Posterior vena cava (tissue), 2 donors: ENCODE data around the gene MILR1. TPM values are rescaled to one million over a fixed set of nuclear protein-coding genes. Genes with fewer than 3 reads are reported as not detected.
"Not testable (repeated sequence)": the region's sequence is repeated elsewhere in the genome, so short reads cannot be mapped to it uniquely, and the experiment has no call there.

Experiments
- DNase-seq: peaks from one replicate; pipeline ENCODE4 v3.0.0-alpha.2; 2020; ENCODE audit warnings: low spot score
- intact Hi-C, 2 donors: fragments of 100-400 bp; cut with DNase I; formaldehyde crosslinking; loops; one replicate each; pipeline versions ENCODE4 v1.14.1 to v1.14.2; 2022 to 2023
- long read RNA-seq, 2 donors: library from polyadenylated mRNA; unstranded; transcript quantifications; one replicate each; pipeline ENCODE4 v2.0.0, GENCODE V29; 2020 to 2021
- total RNA-seq, 2 donors: library from RNA; stranded (reverse); fragmentation: NEBNext Ultra II Directional; extraction: Animal tissue kit (Norgen Biotek cat#: 25700); gene quantifications; one replicate each; pipeline ENCODE4 v1.2.1, GENCODE V29; 2021
- donor health status: DM: yes; HTN: yes; CAD: no.
- donor health status: DM: yes; HTN: yes; CAD: no.

Gene MILR1, protein sequence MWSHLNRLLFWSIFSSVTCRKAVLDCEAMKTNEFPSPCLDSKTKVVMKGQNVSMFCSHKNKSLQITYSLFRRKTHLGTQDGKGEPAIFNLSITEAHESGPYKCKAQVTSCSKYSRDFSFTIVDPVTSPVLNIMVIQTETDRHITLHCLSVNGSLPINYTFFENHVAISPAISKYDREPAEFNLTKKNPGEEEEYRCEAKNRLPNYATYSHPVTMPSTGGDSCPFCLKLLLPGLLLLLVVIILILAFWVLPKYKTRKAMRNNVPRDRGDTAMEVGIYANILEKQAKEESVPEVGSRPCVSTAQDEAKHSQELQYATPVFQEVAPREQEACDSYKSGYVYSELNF
- 10 to 100 TPM in 1 of 2 donors, 1 to 10 TPM in 1; 9.4 to 18.9 TPM for total RNA-seq
- long read RNA-seq, donor 1, partial matches to known transcripts, result 1 of 4 reads
- long read RNA-seq, donor 1, other reads (novel, unspliced or antisense), result 1 of 4 reads
- long read RNA-seq, donor 2, partial matches to known transcripts, result 0 of 6 reads
- long read RNA-seq, donor 2, other reads (novel, unspliced or antisense), result 2 of 6 reads

DNA sequence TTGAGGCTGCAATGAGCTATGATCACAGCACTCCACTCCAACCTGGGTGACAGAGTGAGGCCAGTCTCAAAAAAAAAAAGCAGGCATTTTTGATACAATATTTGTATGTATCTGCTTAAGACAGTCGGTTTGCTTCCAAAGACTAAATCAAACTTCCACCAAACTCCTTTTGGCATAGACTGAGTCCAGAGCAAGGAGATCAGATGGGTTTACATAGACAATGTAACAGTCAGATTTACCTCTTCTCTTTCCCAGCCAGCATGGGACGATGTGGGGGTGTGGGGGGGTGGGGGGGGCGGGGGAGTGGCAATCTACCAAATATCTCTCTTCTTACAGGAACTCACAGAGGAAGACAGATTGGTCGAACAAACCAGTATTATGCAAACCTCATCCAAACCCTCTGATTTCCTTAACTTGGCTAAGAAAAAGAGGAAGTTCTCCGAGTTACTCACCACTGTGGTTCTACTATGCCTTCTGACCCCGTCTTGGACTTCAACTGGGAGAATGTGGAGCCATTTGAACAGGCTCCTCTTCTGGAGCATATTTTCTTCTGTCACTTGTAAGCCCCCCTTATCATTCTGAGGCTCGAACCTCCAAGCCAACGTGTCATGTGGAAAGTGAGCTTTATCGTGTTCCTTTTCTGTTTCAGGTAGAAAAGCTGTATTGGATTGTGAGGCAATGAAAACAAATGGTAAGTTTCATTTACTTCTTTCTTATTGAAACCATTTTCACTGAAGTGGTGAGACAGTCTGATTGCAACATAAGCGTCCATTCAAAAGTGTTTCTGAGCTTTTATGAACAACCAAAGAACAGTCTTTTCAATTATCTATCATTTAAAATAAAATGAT lies at the start of gene MILR1:
MILR1 (plus strand) TSS at position 451 of the 848 bp plus-strand sequence; CDS start at position 505, 54 bp downstream.
- no peak for DNase-seq
- intact Hi-C loops, result no loop called here

DNA sequence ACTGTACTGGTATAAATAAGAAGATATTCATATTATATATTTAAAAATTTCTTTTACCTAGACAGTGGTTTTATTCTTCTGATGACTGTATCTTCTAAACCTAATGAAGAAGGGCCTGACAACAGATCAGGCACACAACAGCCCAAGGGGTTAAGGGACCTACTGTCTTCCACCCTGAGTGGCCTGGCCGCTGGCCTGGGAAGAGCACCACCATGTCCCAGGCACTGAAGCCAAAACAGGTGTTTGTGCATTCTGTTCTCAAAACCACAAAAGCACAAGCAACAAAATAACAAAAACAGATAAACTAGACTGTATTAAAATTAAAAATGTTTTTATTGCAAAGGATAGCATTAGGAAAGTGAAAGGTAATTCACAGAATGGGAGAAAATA lies 49.2 kb upstream of the MILR1 start:
- DNase-seq, result no peak
- intact Hi-C loops, result no loop called here

DNA sequence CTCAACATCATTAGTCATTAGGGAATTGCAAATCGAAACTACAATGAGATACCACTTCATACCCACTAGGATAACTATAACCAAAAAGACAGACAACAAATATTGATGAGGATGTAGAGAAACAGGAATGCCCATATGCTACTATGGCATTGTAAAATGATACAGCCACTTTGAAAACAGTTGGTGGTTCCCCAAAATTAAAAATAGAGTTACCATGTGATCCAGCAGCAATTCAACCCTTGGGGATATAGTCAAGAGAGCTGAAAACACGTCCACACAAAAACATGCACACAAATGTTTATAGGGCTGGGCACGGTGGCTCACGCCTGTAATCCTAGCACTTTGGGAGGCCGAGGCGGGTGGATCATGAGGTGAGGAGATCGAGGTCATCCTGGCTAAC lies 48.3 kb upstream of the MILR1 start:
- DNase-seq, result no peak
- intact Hi-C loops, result no loop called here

DNA sequence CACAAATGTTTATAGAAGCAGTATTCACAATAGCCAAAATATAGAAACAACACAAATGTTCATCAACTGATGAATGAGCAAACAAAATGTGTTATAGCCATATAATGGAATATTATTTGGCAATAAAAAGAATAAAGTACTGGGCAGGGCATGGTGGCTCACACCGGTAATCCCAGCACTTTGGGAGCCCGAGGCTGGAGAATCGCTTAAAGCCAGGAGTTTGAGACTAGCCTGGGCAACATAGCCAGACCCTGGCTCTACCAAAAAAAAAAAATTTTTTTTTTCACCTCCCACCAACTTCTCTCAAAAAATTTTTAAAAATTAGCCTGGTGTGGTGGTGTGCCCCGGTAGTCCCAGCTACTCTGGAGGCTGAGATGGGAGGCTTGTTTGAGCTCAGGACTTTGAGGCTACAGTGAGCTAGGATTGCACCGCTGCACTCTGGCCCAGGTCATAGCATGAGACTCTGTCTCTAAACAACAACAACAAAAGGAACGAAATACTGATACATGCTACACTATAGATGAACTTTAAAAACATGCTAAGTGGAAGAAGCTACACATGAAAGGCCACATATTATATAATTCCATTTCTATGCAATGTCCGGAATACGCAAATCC lies 47.6 kb upstream of the MILR1 start:
- no peak for DNase-seq
- intact Hi-C loops, result no loop called here

DNA sequence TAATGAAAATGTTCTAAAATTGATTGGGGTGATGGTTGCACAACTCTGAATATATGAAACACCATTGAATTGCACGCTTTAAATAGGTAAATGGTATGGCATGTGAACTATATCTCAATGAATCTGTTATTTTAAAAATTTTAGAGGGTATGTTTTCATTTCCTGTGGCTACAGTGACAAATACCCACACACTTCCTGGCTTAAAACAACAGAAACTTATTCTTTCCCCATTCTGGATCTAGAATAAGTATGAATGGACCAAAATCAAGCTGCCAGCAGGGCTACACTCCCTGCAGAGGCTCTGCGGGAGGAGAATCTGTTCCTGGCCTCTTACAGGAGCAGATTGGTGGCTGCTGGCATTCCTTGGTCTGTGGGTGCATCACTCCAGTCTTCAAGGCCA lies 47.0 kb upstream of the MILR1 start:
- intact Hi-C loops, result no loop called here
- DNase-seq, result no peak

DNA sequence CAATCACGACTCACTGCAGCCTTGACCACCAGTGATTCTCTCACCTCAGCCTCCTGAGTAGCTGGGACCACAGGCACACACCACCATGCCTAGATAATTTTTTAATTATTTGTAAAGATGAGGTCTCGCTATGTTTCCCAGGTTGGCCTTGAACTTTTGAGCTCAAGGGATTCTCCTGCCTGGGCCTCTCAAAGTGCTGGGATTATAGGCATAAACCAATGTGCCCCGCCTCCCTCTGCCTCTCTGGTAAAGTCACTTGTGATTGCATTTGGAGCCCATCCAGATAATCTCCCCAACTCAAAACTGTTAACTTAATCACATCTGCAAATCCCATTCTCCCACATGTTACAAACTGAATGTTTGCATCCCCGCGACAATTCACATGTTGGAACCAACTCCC lies 46.4 kb upstream of the MILR1 start:
- DNase-seq, result no peak
- intact Hi-C loops, result no loop called here

DNA sequence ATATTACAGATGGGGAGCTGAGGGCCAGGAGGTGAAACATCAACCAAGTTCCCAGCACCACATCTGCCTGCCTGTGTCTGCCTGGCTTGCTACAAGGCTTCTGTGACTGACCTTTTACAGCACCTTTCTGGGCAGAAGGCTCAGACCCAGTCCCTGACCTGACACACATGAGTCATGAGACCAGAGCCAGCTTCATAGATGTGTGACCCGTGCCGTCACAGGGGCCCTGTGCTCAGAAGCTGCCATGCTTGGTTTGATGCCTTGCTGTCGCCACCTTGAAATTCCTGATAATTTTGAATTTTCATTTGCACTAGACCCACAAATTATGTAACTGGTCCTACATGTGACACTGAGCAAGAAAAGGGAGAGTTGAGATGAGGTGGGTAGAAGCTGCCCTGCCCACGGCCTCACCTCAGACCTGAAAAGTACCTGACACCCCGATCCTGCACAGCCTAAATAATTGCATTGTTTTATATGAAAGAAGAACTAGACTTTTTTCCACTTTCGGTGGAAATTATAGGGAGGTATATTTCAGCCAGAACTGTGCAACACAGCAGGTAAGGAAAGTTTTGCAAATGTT lies 44.9 kb upstream of the MILR1 start:
- peak; percentile 29 for DNase-seq
- intact Hi-C loops, result no loop called here

DNA sequence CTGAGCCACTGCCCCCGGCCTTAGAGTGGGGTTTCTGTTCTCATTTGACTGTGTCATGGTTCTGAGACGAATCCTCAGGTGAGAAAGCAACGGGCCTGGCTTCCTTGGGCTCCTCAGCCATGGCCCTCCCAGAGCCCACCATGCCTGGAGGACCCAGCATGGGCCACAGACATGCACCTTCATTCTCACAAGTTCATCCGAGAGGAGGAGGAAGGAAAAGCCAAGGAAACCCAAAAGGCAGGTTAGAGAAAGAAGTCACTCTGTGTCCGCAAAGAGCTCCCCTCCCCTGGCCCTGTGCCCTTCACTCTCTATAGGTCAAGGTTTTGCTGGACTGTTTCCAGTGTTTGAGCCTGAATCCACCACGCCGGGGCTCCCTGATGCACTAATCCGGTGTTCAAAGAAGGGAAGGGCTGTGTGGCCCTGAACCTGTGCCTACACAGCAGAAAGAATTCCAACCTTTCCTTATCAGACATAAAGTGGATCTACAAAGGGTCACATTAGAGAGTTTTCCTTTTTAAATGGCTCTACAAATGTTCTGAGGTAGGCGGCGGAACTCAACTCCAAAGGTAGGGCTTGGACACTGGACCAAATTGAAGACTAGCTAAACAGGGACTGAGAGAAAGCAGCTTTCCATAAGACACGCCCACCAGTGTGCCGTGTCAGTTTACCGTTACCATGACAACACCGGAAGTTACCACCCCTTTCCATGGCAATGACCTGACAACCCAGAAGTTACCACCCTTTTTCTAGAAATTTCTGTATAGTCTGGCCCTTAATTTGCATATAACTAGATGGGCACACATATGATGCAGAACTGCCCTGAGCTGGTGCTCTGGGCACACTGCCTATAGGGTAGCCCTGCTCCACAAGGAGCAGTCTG lies 42.4 kb upstream of the MILR1 start:
- intact Hi-C loops, result no loop called here
- peak; percentile 61 for DNase-seq

DNA sequence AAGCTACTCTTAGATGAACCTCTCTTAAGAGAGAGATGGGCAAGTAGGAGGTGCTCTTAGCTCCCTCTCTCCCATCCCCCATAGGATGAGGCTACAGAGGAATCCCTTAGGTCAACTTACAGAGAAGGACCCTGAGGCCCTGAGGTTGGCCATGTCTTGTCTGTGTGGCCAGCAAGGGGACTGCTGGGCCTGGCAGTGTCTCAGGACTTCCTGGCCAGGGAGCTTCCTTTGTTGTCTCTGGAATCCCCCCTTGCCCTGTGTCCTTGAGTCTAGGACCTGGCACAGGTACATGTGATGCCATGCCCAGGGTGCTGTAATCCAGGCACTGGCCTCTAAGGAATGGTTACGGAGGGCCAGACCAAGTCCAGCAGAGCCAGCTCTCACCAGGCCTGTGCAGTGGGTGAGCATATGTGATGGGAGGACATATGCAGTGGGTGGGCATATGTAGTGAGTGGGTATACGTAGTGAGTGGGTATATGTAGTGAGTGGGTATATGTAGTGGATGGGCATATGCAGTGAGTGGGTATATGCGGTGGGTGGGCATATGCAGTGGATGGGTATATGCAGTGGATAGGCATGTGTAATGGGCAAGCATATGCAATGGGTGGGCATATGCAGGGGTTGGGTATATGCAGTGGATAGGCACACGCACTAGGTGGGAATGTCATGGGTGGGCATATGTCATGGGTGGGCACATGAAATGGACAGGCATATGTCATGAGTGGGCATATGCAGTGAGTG lies 38.0 kb upstream of the MILR1 start:
- intact Hi-C loops, result loop anchor here (5.0 to 10.0 kb wide), 2 partner anchors 74 to 89 kb away; no protein-coding TSS in a partner anchor
- DNase-seq, result no peak

DNA sequence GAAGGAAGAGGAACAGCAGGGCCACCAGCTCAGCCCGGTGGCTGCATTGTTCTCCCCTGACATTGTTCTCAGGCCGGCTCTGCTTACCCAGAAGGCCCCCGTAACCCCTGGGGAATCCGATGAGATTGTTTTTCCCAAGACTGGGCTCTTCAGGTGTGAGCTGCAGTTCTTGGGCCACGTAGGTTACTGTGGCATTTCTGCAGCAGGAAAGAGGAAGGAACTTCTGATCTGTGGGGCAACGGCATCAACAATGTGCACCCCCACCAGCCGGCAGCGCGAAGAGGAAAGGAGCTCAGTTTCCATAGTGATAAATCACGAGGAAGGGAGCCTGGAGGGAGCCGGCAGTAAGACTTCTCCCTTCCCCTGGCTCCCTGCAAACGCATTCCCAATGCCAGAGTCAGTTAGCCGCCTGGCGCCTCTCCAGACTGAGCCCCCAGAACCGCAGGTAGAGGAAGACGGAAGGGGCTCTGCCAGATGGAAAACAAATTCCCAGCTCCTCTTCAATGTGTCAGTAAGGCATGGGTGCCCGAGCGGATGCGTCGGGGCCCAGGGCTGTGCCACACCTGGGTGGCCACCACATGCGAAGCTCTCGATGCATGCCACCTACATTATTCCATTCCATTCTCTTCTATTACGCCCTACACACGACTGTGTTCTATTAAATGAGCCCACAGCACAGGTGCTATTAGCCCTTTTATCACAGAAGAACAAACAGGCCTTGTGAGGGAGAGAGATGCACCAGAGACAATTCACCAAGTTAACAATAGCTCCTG lies 36.7 kb upstream of the MILR1 start:
- DNase-seq, result peak; percentile 90
- intact Hi-C loops, result loop anchor here (5.0 to 10.0 kb wide), 2 partner anchors 73 to 90 kb away; no protein-coding TSS in a partner anchor

DNA sequence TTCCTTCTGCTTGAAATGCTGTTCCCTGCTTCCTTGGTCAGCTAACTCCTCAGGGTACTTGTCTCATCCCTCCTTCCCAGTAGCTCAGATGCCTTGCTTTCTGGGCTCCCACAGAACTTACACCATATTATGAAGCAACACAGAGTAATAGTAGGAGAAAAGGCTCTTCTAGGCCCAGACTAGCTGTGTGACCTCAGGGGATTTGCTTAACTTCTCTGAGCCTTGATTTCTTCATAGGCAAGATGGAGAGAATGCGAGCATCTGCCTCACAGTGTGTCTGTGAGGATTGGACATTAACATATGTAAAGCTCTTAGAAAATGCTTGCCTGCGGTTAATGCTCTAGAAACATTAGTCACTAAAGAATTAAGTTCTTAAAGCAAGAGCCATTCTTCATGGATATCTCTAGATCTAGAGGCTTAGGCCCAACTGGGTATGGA lies 36.0 kb upstream of the MILR1 start:
- intact Hi-C loops, result loop anchor here (5.0 to 10.0 kb wide), 2 partner anchors 72 to 91 kb away; no protein-coding TSS in a partner anchor

DNA sequence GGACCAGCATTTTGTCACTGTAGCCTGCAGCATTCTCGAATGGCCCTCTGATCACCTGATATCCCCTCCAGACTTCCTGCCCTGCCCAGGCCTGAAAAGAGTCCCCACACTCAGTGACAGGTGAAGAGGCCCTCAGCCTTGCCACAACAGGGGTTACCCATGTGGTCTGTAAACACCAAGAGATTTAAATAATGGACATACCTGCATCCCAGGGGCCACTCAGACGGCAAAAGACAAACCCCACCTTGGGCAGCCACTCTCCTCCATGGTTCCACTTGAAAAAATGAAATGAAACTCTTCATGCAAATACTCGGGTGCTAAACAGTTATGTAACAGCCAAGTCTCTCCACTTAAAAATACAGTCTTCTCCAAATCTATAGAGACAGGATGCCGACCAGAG lies 35.4 kb upstream of the MILR1 start:
- DNase-seq, result no peak

More for the DNA sequence above, 36.0 kb upstream of the MILR1 start:
- DNase-seq, result no peak

DNA sequence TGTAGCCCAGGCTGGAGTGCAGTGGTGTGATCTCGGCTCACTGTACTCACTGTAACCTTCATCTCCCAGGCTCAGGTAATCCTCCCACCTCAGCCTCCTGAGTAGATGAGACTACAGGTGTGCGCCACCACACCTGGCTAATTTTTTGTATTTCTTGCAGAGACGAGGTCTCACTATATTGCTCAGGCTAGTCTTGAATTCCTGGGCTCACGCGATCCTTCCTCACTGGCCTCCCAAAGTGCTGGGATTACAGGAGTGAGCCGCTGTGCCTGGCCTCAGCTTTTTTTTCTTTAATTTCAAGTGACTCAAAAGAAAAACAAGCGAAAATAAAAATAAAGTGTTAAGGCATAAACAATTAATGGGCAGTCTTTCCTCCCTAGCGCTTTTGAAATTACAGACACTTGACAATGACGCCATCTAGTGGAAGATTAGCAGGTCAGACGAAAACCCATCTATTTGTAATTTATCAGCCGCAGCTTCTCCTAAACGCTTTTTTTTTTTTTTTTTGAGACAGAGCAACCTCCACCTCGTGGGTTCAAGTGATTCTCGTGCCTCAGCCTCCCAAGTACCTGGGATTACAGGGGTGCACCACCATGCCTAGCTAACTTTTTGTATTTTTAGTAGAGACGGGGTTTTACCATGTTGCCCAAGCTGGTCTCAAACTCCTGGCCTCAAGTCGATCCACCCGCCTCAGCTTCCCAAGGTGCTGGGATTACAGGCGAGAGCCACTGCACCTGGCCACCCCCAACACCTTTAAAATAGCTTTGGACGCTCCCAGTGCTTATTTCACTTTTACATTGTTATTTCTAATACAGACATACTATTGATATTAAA lies 30.2 kb upstream of the MILR1 start:
- DNase-seq, result no peak
- intact Hi-C loops, result loop anchor here (1.0 to 10.0 kb wide), 3 partner anchors 66 to 111 kb away; no protein-coding TSS in a partner anchor

More for the DNA sequence above, 35.4 kb upstream of the MILR1 start:
- intact Hi-C loops, result loop anchor here (5.0 to 10.0 kb wide), 2 partner anchors 71 to 91 kb away; no protein-coding TSS in a partner anchor

DNA sequence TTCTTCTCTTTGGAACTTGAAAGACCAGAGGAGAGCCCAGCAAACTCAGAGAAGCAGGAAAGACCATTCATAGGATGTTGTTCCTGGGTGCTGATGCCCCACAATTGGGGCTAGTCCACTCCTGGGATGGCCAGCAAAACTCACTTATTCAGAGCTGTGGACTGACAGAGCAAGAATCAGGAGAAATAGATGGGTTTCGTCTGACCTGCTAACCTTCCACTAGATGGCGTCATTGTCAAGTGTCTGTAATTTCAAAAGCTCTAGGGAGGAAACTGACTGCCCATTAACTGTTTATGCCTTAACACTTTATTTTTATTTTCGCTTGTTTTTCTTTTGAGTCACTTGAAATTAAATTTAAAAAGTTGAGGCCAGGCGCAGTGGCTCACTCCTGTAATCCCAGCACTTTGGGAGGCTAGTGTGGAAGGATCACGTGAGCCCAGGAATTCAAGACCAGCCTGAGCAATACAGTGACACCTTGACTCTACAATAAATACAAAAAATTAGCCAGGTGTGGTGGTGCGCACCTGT lies 28.7 kb upstream of the MILR1 start:
- intact Hi-C loops, result no loop called here
- no peak for DNase-seq

DNA sequence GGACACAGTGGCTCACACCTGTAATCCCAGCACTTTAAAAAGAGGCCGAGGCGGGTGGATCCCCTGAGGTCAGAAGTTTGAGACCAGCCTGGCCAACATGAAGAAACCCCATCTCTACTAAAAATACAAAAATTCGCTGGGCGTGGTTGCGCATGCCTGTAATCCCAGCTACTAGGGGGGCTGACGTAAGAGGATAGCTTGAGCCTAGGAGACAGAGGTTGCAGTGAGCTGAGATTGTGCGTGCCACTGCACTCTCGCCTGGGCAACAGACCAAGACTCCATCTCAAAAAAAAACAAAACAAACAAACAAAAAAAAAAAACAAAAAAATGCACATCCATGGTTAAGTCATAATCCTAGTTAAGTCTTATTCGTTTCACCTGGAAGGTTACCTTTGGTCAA lies 26.8 kb upstream of the MILR1 start:
- intact Hi-C loops, DNase-seq: not testable (repeated sequence)
